COLO829 (cell line): ENCODE data around the gene NEDD9.
A peak's percentile ranks its signal among the peaks of the same experiment; 100 is the strongest.

Experiments used
- DNase-seq: peaks from one replicate; pipeline ENCODE4 v3.0.0; 2012; ENCODE audit warnings: low spot score

NEDD9 gene

GRCh38 chr6:11233673-11234573 is 1.5 kb upstream of the NEDD9 start:
- DNase-seq: no peak

- peak; percentile 75 for DNase-seq
Measured at GRCh38 chr6:11232770-11233626, 530 bp upstream of the NEDD9 start.

GRCh38 chr6:11231564-11232192 is 790 bp downstream of the NEDD9 start:
- DNase-seq: no peak

- DNase-seq: no peak
Measured at GRCh38 chr6:11231108-11231463, 1.4 kb downstream of the NEDD9 start.

- no peak for DNase-seq
Measured at GRCh38 chr6:11230158-11231107, 2.0 kb downstream of the NEDD9 start.

GRCh38 chr6:11229655-11230046 is 2.8 kb downstream of the NEDD9 start:
- DNase-seq: no peak

GRCh38 chr6:11228935-11229654 is 3.4 kb downstream of the NEDD9 start:
- DNase-seq: no peak

- no peak for DNase-seq
Measured at GRCh38 chr6:11227698-11228097, 4.8 kb downstream of the NEDD9 start.

GRCh38 chr6:11226005-11226404 is 6.5 kb downstream of the NEDD9 start:
- no peak for DNase-seq

- no peak for DNase-seq
Measured at GRCh38 chr6:11224966-11225463, 7.5 kb downstream of the NEDD9 start.

GRCh38 chr6:11224252-11224965 is 8.1 kb downstream of the NEDD9 start:
- no peak for DNase-seq

GRCh38 chr6:11223286-11223864 is 9.1 kb downstream of the NEDD9 start:
- DNase-seq: no peak

- no peak for DNase-seq
Measured at GRCh38 chr6:11222385-11223277, 9.8 kb downstream of the NEDD9 start.

- DNase-seq: no peak
Measured at GRCh38 chr6:11221623-11222384, 10.7 kb downstream of the NEDD9 start.

- no peak for DNase-seq
Measured at GRCh38 chr6:11219400-11219834, 13.1 kb downstream of the NEDD9 start.

- peak; percentile 94 for DNase-seq
Measured at GRCh38 chr6:11218538-11219399, 13.7 kb downstream of the NEDD9 start.

- DNase-seq: no peak
Measured at GRCh38 chr6:11218102-11218442, 14.4 kb downstream of the NEDD9 start.
